NCI-H82 treated with DMSO at 0.1 percent for 48 hours (cell line): ENCODE results near the gene UMODL1.
A peak's percentile ranks its signal among the peaks of the same experiment; 100 is the strongest.
"Not testable (repeated sequence)": the region's sequence is repeated elsewhere in the genome, so short reads cannot be mapped to it uniquely, and the experiment has no call there.

Experiments
- DNase-seq: peaks from one replicate; lab custom pipeline; 2025; ENCODE audit not compliant: unreplicated experiment; lab: John Stamatoyannopoulos, UW

Gene UMODL1

DNA sequence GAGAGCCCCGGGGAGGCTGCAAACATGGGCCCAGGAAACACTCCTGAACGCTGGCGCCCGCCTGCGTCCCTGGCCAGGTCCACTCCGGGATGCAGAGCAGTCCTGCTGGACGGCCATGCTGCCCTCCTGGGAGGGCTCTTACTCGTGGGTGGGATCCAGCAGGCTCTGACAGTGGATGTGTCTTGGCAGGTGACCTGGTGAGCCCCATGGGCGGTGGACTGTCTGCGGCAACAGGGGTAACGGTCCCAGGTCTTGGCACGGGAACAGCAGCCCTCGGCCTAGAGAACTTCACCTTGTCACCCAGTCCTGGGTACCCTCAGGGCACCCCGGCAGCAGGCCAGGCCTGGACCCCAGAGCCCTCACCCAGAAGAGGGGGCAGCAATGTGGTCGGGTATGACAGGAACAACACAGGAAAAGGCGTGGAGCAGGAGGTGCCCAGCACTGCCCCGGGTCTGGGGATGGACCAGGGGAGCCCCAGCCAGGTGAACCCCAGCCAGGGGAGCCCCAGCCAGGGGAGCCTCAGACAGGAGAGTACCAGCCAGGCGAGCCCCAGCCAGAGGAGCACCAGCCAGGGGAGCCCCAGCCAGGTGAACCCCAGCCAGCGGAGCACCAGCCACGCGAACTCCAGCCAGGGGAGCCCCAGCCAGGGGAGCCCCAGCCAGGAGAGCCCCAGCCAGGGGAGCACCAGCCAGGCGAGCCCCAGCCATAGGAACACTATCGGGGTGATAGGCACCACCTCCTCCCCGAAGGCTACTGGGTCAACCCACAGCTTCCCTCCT, 39.8 kb downstream of the UMODL1 start:
- no peak for DNase-seq

DNA sequence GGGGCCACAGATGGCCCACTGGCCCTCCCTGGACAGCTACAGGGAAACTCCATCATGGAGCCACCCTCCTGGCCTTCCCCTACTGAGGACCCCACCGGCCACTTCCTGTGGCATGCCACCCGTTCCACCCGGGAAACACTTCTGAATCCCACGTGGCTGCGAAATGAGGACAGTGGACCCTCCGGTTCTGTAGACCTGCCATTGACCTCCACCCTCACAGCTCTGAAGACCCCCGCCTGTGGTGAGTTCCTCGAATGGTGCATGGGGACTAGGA, 40.3 kb downstream of the UMODL1 start:
- no peak for DNase-seq

DNA sequence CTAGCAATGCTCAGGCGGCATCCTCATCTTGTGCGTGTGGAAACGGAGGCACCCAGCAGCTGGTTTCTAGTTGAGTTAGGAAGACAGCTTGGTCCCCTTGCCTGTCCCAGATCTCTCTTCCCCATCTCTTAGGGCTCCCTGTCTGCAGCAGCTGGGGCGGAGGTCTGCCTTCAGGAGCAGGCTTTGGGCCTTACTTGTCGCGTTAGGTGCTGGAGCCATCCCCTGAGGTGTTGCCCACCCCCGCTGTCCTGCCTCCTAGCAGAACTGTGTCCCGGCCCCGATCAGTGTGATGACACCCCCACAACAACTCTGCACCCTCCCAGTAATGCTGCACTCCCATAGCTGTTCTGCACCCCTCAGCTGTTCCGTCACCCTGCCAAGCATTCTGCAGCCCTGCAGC, 40.7 kb downstream of the UMODL1 start:
- no peak for DNase-seq

DNA sequence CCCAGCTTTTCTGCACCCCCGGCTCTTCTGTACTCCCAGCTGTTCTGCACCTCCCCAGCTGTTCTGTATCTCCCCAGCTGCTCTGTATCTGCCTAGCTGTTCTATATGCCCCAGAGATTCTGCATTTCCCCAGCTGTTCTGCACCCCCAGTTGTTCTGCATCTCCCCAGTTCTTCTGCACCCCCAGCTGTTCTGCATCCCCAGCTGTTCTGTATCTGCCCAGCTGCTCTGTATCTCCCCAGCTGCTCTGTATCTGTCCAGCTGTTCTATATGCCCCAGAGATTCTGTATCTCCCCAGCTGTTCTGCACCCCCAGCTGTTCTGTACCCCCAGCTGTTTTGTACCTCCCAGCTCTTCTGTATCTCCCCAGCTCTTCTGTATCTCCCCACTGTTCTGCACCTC, 41.1 kb downstream of the UMODL1 start:
- DNase-seq, result no peak

DNA sequence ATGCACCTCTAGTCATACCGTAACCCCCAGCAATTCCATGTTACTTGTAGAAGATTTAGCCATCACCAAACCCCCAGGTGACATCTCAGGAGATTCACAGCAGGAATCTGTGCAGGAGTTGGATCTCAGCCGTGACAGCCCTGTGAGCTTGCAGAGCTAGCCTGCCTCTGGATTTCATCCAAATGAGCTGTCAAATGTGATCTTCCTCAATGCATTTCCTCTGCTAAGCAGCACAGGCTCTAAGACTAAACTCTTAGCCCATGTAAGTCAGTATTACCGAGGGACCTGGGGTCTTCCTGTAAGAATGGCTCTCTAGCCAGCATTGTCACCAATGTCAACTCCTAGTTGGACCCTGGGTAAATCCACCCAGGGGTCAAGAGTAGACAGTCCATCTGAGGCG, 41.7 kb downstream of the UMODL1 start:
- DNase-seq, result no peak

DNA sequence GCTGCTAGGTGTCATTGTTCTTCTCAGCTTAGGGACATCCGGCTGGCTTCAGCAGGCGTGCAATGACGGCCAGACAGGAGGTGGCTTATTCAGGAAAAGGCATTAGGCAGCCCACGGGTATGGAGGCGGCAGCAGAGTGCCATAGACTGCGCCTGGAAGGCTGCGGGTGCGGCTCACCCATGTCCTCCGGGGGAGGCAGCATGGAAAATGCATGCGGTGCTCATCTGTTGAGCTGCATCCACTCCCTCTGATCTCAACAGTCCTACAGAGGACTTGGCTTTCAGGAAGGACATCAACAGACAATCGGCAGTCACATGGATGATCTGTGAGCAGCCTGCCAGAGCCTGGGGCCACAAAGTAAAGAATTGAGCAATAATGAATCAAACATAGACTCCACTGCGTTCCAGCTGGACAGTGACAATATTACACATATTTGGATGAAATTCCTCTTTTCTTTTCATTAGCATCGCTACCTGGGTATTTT, 42.9 kb downstream of the UMODL1 start:
- no peak for DNase-seq

DNA sequence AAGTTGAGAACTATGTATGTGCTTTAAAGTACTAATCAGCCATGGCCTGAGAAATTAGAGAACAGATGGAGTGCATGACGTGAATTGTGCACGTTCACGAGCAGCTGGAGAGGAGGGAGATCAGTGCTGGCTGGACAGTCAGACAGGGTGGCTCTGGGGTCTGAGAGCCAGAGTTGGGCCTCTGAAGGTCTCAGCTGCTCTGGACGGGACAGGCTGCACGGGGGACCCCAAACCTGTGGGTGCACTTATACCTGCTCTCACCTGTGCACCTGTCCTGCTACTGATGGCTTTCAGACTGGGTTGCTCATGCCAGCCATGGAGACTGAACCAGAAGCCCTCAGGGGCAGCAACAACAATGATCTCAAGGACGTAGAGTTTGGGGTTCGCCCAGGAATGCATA, 43.5 kb downstream of the UMODL1 start:
- no peak for DNase-seq

DNA sequence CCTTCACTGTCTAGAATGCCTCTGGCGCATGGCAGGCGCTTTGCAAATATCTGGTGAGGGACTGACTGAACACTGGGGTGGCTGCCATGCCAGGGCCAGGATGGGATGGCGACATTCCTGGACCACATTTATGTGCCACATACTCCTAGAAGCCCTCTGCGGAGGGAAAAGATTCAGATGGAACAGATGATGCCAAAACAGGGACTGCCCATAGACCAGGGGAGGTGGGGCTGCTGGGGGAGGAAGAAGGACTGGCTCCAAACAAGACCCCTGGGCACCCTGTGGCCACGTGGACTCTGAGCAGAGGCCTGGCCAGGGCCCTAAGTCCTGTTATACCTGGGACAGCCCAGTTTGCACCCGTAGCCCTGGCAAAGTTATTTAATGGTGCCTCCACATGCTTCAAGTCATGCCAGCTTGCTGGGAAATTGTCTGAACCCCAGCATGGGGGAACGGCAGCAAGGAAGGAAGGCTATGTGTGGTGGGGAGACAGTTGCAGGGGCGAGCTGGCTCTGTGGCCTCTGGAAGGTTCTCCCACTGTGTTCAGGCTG, 44.1 kb downstream of the UMODL1 start:
- no peak for DNase-seq

DNA sequence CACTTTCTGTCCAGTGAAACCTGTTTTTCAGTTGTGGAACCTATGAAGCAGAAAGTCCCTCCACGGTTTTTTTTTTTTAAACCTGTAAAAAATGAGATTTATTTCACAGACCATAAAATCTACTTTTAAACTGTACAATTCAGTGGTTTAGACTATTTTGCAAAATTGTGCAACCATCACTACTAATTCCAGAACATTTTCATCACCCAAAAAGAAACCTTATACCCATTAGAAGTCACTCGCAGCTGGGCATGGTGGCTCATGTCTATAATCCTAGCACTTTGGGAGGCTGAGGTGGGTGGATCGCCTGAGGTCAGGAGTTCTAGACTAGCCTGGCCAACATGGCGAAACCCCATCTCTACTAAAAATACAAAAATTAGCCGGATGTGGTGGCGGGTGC, 45.4 kb downstream of the UMODL1 start:
- DNase-seq, result not testable (repeated sequence)

DNA sequence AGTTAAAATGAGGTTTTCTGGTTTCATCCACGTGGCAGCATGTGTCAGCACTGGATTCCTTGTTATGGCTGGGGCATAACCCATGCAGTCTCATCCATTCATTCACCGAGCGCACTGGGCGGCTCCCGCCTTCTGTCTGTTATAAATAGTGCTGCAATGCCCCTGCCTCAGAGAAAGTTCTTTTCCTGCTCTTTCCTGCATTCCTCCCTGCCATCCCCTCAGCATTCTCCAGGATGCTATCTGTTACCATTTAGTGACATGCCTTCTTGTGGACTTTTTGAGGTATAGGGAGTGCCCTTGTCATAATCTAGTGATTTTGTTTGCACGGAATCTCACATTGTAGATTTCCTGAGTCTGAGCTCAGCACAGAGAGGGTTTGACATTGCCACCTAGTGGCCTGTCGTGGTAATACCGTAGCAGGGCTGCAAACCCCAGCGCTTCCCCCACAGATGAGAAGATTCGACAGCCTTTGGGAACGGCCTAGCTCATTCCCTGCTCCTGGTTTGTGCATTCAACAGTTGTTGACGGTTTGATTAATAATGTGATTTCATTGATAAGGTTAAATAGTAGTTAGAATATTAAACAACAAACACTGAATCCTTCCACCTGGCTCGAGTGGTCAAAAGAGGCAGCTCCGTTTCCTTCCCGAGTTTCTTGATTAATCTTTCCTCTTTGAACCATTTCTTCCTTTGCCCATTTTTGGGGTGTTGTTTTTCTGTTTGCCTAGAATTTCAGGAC, 46.3 kb downstream of the UMODL1 start:
- DNase-seq, result peak; percentile 24

DNA sequence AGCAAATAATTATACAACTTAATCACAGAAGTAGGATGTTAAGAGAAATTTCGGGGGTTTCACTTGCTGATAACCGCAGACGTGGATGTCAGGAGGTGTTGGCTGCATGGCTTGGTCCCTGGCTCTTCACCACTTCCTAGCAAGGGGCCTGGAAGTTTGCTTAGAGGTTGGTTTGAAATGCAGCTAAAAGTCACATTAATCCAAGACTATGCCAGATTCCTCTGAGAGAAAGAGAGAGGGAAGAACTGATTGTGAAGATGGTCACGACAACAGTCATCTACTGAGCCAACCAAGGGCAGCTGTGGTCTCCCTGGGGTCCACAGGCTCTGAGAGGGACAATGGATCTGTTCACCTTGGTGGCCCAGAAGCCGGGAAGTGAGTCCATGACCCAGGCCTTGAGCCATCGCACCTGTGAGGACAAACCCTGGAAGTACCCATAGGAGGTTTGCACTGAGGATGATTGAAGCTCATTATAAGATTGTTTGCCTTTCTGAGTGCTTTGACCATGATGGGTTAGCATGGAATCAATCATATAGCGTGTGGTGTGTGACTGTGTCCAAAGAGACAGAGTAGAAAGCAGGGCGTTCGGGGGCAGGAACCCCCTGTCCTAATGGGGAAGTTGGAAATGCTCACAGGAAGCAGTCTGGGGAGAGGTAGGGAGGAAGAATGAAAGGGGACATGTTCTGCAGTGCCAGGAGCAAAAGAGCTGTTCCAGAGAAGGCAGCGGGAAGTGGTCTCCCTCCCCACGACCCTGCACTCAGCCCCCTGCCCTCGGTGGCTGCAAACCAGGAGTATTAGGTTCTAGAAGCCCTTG, 47.1 kb downstream of the UMODL1 start:
- DNase-seq, result no peak

DNA sequence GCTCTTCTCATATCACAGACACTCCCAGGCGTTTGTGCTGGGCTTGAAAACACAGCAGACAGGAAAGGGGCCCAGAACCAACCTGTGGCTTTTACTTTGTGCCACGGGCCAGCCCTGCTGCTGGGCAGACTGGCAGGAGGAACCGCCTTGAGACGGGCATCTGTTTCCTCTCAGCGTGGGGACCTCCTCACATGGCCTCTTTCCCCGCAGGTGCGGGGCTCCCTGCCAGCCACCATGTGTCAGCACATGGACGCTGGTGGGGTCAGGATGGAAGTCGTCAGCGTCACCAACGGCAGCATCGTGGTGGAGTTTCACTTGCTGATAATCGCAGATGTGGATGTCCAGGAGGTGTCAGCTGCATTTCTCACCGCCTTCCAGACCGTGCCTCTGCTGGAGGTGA, 47.8 kb downstream of the UMODL1 start:
- no peak for DNase-seq

DNA sequence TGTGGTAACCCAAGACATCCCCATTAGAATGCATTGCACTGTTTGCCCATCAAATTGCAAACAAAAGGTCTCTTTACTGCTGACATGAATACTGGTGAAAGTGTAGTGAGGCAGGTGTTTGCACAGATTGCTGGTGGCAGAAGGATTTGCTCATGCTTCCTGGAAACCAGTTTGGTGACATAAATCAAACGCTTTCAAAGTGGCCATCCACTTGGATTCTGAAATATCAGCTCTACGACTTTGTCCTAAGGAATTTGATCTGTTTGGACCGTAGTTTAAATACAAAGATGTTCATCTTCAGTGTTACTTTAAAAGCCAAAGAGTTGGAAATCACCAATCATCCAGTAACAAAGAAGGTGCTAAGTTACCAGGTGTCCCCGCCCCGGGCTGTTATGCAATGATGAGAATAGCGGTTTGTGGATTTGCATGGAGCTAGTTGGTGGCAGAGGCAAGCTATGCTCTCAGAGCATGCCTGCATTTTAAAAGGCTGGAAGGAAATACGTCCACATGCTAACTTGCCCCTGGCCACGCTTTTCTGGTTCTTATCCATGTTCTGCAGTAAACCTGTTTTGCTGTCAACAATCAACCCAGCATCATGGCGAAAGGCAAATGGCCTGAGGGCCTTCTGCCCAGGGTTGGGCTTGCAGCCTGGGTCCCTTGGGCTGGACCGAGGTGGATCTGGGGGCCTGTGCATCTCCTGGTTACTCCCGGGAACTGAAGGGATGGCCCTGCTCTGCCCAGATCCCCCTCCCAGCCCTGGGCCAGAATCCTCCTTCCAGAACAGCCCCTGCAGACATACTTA, 49.2 kb downstream of the UMODL1 start:
- no peak for DNase-seq

DNA sequence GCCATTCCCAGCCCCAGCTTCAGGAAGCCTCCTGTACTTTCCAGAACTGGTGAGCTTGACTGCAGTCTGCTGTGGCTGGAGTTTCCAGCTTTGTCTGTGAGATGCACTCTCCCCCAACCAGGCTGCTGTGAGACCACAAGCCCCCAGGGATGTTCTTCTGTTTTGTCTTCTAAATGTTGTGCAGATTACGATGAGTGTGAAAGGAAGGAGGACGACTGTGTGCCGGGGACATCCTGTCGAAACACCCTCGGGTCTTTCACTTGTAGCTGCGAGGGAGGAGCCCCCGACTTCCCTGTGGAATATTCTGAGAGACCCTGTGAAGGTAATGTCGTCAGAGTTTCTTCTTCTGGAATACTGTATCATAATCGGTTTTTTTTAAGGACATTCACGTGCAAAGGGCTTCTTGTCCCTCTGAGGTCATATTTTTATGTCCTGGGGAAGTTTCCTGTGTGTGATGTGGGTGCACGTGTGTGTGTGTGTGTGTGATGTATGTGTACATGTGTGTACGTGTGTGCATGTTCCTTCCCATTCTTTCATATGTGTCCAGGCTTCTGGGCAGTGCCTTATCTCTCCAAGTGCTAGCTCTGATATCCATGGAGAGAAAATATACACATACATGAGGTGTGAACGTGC, 49.9 kb downstream of the UMODL1 start:
- DNase-seq, result no peak

DNA sequence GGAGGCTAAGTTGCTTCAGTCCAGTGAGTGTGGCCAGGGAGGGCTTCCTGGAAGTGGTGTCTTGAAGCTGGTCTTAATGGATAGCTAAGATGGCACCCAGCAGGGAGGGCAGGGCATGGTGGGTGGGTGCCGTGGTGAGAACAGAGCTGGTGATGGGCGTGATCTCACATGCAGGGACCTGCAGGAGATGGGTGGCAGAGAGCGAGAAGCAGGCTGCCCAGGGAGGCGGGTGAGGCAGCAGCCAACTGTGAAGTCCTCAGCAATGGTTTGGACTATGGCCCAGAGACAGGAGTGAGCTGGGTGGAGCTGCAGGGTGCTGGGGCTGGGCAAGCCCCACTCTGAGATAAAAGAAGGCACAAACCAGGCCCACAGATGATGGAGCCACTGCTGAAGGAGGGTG, 50.7 kb downstream of the UMODL1 start:
- DNase-seq, result no peak

DNA sequence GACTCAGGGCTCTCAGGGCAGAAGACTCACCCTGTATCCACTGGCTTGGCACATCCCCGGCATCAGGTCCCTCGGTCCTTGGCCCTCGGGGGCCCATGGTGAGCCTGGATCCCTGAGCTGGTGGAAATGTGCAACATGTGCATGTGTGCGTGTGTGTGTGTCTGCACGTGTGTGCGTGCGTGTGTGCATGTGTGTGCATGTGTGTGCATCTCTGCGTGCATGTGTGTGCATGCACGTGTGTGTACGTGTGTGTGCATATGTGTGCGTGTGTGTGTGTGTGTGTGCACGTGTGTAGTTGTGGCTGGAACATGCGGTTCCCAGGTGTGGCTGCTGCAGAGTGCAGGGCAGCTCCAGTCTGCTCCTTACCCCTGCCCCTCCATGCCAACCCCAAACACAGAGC, 51.3 kb downstream of the UMODL1 start:
- no peak for DNase-seq

DNA sequence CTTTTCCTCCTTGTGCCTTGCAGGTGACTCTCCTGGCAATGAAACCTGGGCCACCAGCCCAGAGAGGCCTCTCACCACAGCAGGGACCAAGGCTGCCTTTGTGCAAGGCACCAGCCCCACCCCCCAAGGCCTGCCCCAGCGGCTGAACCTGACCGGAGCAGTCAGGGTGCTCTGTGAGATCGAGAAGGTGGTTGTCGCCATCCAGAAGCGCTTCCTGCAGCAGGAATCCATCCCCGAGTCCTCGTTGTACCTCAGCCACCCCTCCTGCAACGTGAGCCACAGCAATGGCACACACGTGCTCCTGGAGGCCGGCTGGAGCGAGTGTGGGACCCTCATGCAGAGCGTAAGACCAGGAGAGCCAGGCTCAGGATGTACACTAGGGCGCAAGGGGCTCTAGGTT, 51.7 kb downstream of the UMODL1 start:
- DNase-seq, result no peak

DNA sequence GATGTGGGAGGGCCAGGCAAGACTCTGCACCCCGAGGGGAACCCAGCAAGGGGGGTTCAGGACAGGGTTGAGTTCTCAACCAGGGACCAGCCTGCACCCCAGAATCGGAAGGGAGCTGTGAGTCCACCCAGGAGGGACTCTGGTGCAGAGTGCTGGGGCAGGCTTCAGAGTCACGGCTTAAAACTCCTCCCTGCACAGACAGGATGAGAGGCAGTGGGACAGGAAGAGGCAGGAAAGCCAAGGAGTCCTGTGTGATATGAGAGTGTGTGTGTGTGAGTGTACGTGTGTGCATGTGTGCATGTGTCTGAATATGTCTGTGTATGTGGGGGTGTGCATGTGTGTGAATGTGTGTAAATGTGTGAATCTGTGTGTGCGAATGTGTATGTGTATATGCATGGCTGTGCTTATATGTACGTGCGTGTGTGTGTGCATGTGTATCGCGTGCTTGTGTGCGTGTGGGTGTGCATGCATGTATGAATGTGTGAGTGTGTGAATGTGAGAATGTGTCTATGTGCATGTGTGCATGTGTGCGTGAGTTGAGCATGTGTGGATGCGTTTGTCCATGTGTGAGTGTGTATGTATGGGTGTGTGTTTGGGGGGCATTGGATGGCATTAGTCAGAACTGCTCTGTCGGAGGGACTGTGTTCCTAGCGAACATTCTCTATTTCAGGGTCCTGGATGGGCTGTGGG, 52.2 kb downstream of the UMODL1 start:
- DNase-seq, result no peak

DNA sequence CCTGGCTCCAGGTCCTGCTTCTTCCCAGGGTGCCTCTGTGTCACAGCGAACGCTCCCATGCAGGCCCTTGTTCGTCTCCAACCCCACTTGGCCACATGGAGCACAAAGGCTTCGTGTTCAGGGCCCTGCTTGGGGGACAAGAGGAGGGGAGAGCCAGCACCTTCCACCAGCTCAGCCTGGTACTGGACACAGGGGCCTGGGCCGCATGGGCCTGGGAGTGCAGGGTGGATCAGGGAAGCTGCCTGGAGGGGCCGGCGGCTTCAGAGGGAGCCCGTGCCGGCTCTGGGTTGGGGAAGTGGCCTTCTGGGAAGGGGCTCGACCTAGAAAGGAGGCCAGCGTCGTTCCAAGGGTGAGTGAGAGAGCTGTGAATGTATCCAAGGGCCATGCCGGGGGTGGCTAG, 53.0 kb downstream of the UMODL1 start:
- DNase-seq, result no peak
